GM12878 (cell line): ENCODE data around the gene TRABD2A. TPM values are rescaled to one million over a fixed set of nuclear protein-coding genes. Genes with fewer than 3 reads are reported as not detected.

ENCODE experiments used
- CBFB ChIP-seq: IDR thresholded peaks from 2 replicates; pipeline ENCODE4 v1.6.1; 2016; ENCODE audit warnings: antibody characterized with exemption, low read depth
- CBX3 ChIP-seq: fragments of 200-600 bp; sonication (generic); IDR thresholded peaks from 2 replicates; pipeline ENCODE4 v1.6.1; 2016; ENCODE audit warnings: low read depth, borderline replicate concordance
- EZH2 ChIP-seq: IDR thresholded peaks from 2 replicates; pipeline ENCODE4 v1.6.1; 2012; ENCODE audit warnings: low read depth, mild to moderate bottlenecking, control low read depth, inconsistent platforms, low read length, borderline replicate concordance; ENCODE audit not compliant: control insufficient read depth
- IKZF2 ChIP-seq, 2 experiments: fragments of 450-650 bp; IDR thresholded peaks; 2 replicates each; pipeline ENCODE4 v1.6.1; 2017; ENCODE audit warnings: mild to moderate bottlenecking in 2 of 2, moderate library complexity in 2 of 2
- IRF3 ChIP-seq: fragments of 450-650 bp; IDR thresholded peaks from 2 replicates; pipeline ENCODE4 v1.6.1; 2014; ENCODE audit warnings: mild to moderate bottlenecking
- IRF4 ChIP-seq: IDR thresholded peaks from 2 replicates; pipeline ENCODE4 v1.6.1; 2011; ENCODE audit warnings: low read depth, low read length
- KDM1A ChIP-seq: fragments of 200-600 bp; sonication (generic); IDR thresholded peaks from 2 replicates; pipeline ENCODE4 v1.6.1; 2016; ENCODE audit warnings: borderline replicate concordance
- LARP7 ChIP-seq: fragments of 450-650 bp; IDR thresholded peaks from 2 replicates; pipeline ENCODE4 v1.6.1; 2017; ENCODE audit warnings: mild to moderate bottlenecking
- MTA3 ChIP-seq: IDR thresholded peaks from 2 replicates; pipeline ENCODE4 v1.6.1; 2012; ENCODE audit warnings: low read length, inconsistent platforms, borderline replicate concordance
- NRF1 ChIP-seq: conservative IDR thresholded peaks from 2 replicates; pipeline ENCODE4 v1.6.1; 2011; ENCODE audit warnings: mild to moderate bottlenecking, low read depth, low read length, improper control_type of control experiment
- PAX8 ChIP-seq: fragments of 450-650 bp; IDR thresholded peaks from 2 replicates; pipeline ENCODE4 v1.6.1; 2017; ENCODE audit warnings: mild to moderate bottlenecking, moderate library complexity
- POU2F2 ChIP-seq: IDR thresholded peaks from 3 replicates; pipeline ENCODE4 v1.6.1; 2011; ENCODE audit warnings: low read depth, mild to moderate bottlenecking, low read length, borderline replicate concordance
- PRDM15 ChIP-seq: fragments of 450-650 bp; formaldehyde crosslinking; IDR thresholded peaks from 2 replicates; pipeline ENCODE4 v1.4.0; 2020; ENCODE audit warnings: mild to moderate bottlenecking, moderate library complexity
- SMARCA5 ChIP-seq: fragments of 450-650 bp; IDR thresholded peaks from 2 replicates; pipeline ENCODE4 v1.6.1; 2017; ENCODE audit warnings: mild to moderate bottlenecking
- STAT3 ChIP-seq: IDR thresholded peaks from 2 replicates; pipeline ENCODE4 v1.6.1; 2011; ENCODE audit warnings: low read depth, low read length, improper control_type of control experiment
- TARDBP ChIP-seq: IDR thresholded peaks from 2 replicates; pipeline ENCODE4 v1.6.1; 2016; ENCODE audit warnings: borderline replicate concordance
- TCF3 ChIP-seq: IDR thresholded peaks from 2 replicates; pipeline ENCODE4 v1.6.1; 2012; ENCODE audit warnings: low read depth, mild to moderate bottlenecking, low read length, borderline replicate concordance; ENCODE audit not compliant: insufficient read depth
- ZBTB40 ChIP-seq: fragments of 450-650 bp; IDR thresholded peaks from 2 replicates; pipeline ENCODE4 v1.6.1; 2016; ENCODE audit warnings: mild to moderate bottlenecking, moderate library complexity, borderline replicate concordance
- ZNF24 ChIP-seq: fragments of 450-650 bp; IDR thresholded peaks from 2 replicates; pipeline ENCODE4 v1.6.1; 2017; ENCODE audit warnings: antibody characterized with exemption, mild to moderate bottlenecking
- ZSCAN29 ChIP-seq: fragments of 450-650 bp; IDR thresholded peaks from 2 replicates; pipeline ENCODE4 v1.6.1; 2017; ENCODE audit warnings: mild to moderate bottlenecking, moderate library complexity
- polyA plus RNA-seq, 11 experiments: library from polyadenylated mRNA; depleted of rRNA in 4 of 11; unstranded in 6 of 11; stranded (reverse) in 5 of 11; fragments of >200 nt; fragmentation: Nextera tagmentation in 4 of 11; fragmentation: Illumina TruSeq in 1 of 11; extraction: Ambion mirVana in 4 of 11; extraction: Trizol in 1 of 11; gene quantifications; 1 replicate in 1 of 11; 2 replicates in 10 of 11; pipeline versions ENCODE4 v1.2.1 to v1.2.3, GENCODE V29; 2011 to 2016; ENCODE audit warnings: inconsistent platforms in 2 of 11, missing spikeins in 2 of 11, low read depth in 1 of 11
- total RNA-seq, 4 experiments: library from RNA; depleted of rRNA in 3 of 4; stranded (reverse); fragments of >200 nt in 3 of 4; fragmentation: Illumina TruSeq in 1 of 4; extraction: Trizol in 1 of 4; gene quantifications; 2 replicates each; pipeline versions ENCODE4 v1.2.1 to v1.2.3, GENCODE V29; 2013 to 2021
- TF ChIP-seq, protein P1 (sequence below): fragments of 450-650 bp; IDR thresholded peaks from 2 replicates; pipeline ENCODE4 v1.6.1; 2017; ENCODE audit warnings: low read depth, mild to moderate bottlenecking, moderate library complexity

The TRABD2A gene
- total and polyA plus RNA-seq, 10 of the 15 experiments (the other 5 are each of a cell fraction or from before 2014, with no cell fraction given), result 1.4 to 7.6 (median 4.1) TPM

DNA sequence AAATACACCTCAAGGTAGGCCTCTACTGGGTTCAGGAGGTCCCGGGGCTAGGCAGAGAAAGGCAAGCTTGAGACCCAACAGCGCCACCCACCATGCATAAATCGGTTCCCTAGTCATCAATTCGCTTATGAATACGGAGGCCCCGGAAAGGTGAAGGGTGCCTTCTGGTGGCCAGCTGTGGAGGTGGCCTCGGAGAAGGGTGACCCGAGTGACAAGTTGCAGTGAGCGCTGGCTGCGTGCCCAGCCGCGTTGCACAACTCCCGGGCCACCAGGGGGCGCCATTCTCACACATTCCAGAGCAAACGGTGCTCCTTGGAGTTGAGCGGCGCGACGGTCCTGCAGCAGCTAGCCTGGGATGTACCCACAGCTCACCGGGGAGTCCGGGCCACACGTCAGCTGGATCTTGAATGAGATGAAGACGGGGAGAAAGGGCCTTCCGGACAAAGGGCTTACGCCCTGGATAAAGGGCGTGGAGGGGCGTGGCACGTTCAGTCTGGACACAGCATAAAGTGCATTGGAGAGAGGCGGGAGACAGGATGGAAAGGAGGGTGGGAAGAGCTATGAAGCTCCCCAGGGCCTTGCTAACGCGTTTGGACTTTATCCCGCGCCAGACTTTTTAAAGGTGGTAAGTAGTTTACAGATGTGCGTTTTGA lies 45.0 kb upstream of the TRABD2A start (continued):
- TF ChIP-seq, protein P1, sequence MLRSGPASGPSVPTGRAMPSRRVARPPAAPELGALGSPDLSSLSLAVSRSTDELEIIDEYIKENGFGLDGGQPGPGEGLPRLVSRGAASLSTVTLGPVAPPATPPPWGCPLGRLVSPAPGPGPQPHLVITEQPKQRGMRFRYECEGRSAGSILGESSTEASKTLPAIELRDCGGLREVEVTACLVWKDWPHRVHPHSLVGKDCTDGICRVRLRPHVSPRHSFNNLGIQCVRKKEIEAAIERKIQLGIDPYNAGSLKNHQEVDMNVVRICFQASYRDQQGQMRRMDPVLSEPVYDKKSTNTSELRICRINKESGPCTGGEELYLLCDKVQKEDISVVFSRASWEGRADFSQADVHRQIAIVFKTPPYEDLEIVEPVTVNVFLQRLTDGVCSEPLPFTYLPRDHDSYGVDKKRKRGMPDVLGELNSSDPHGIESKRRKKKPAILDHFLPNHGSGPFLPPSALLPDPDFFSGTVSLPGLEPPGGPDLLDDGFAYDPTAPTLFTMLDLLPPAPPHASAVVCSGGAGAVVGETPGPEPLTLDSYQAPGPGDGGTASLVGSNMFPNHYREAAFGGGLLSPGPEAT, result peak; percentile 81
- TF ChIP-seq TCF3 (0 out of 2 replicates have a peak, but pooled peaks have one; percentile 33), PRDM15 (CRISPR knock-in tag) (no peak), CBX3 (no peak), KDM1A (no peak), NRF1 (no peak), MTA3 (no peak), ZBTB40 (no peak), IRF4 (peak; percentile 79), PAX8 (no peak), IKZF2 (IDR thresholded peaks at IDR 0.05) (peak; percentile 92 to 93), ZNF24 (0 out of 2 replicates have a peak, but pooled peaks have one; percentile 74), POU2F2 (peak; percentile 95), LARP7 (peak; percentile 97), ZSCAN29 (peak; percentile 92), STAT3 (peak; percentile 68; the same call in 1 of the 2 replicates), SMARCA5 (peak; percentile 99), IRF3 (peak; percentile 14; the same call in 1 of the 2 replicates), CBFB (no peak), TARDBP (peak; percentile 84; the same call in 1 of the 2 replicates), EZH2 (no peak)
